HAP-1 (cell line): Measurements from ENCODE around the gene ITGA3.

Experiments used
- DNase-seq, 2 experiments: peaks; one replicate each; pipeline ENCODE4 v3.0.0-alpha.2; 2016 to 2020; ENCODE audit warnings: low spot score in 2 of 2
- H3K27me3 ChIP-seq: fragments of 250-450 bp; sonication (Bioruptor Pico); 2 replicates; pipeline ENCODE4 v1.5.1; 2020; ENCODE audit warnings: low read depth, mild to moderate bottlenecking, moderate library complexity
- H3K36me3 ChIP-seq: fragments of 250-450 bp; sonication (Bioruptor Pico); replicated peaks from 2 replicates; pipeline ENCODE4 v1.5.1; 2020; ENCODE audit warnings: mild to moderate bottlenecking
- H3K4me1 ChIP-seq: fragments of 250-450 bp; sonication (Bioruptor Pico); 2 replicates; pipeline ENCODE4 v1.5.1; 2020; ENCODE audit warnings: mild to moderate bottlenecking
- H3K4me3 ChIP-seq: fragments of 250-450 bp; sonication (Bioruptor Pico); 2 replicates; pipeline ENCODE4 v1.5.1; 2020; ENCODE audit warnings: mild to moderate bottlenecking, moderate library complexity
- H3K9me3 ChIP-seq: fragments of 250-450 bp; sonication (Bioruptor Pico); 2 replicates; pipeline ENCODE4 v1.5.1; 2020; ENCODE audit warnings: mild to moderate bottlenecking, moderate library complexity
- in situ Hi-C: fragments of 300-500 bp; cut with MboI; formaldehyde crosslinking; loops from 3 replicates; pipeline ENCODE4 v1.14.3; 2020; ENCODE audit warnings: low sequenced_read_pairs, inconsistent platforms, mixed read lengths

Gene ITGA3

GRCh38 chr17:50137042-50137441, 81.1 kb downstream of the ITGA3 start:
- Histone ChIP-seq H3K4me3 (no peak overlapping the region), H3K4me1 (no peaks in the 10 kb centered on the region), H3K9me3 (peaks cover 3% of the 10 kb centered on the region), H3K36me3 (peaks cover 69% of the 10 kb centered on the region), H3K27me3 (no peaks in the 10 kb centered on the region)
- DNase-seq: no peak
- in situ Hi-C loops: no loop called here

GRCh38 chr17:50139185-50139783, 83.4 kb downstream of the ITGA3 start:
- peaks cover 3% of the 10 kb centered on the region for H3K9me3 ChIP-seq
- H3K4me1 ChIP-seq: no peaks in the 10 kb centered on the region
- in situ Hi-C loops: no loop called here
- H3K4me3 ChIP-seq: no peak overlapping the region
- H3K27me3 ChIP-seq: no peaks in the 10 kb centered on the region
- H3K36me3 ChIP-seq: peaks cover 90% of the 10 kb centered on the region
- DNase-seq: no peak
